ENCODE results near the gene ORMDL1. TPM values are rescaled to one million over a fixed set of nuclear protein-coding genes. Genes with fewer than 3 reads are reported as not detected.

ORMDL1 gene
- total RNA-seq, 4 donors from 2014 or later, result 39.2 to 190 (median 74.8) TPM

- Histone ChIP-seq H3K9me3 (no peaks in the 10 kb centered on the region), H3K27ac (no peak overlapping the region), H3K27me3 (no peaks in the 10 kb centered on the region), H3K4me1 (peaks cover 5% of the 10 kb centered on the region), H3K4me3 (no peak overlapping the region), H3K36me3 (peaks cover 28% of the 10 kb centered on the region)
- 83% methylated on average over 2 of the region's 2 CpGs for WGBS
- TF ChIP-seq EP300 (IDR thresholded peaks at IDR 0.05) (no peak), POLR2AphosphoS5 (IDR thresholded peaks at IDR 0.05) (no peak), POLR2A (IDR thresholded peaks at IDR 0.05) (no peak), CTCF (IDR thresholded peaks at IDR 0.05) (no peak)
- no peak for DNase-seq (ENCODE audit: low spot score in 2 of 2)
These were observed 27.7 kb downstream of the ORMDL1 start for GRCh38 chr2:189756311-189756952.

GRCh38 chr2:189751080-189751658 is 33.0 kb downstream of the ORMDL1 start:
- no peaks in the 10 kb centered on the region for H3K9me3 ChIP-seq
- H3K27ac ChIP-seq, result no peak overlapping the region
- H3K4me3 ChIP-seq, result no peak overlapping the region
- 84% methylated on average over 10 of the region's 10 CpGs for WGBS
- TF ChIP-seq CTCF (IDR thresholded peaks at IDR 0.05) (peak; percentile 24 to 37), POLR2AphosphoS5 (IDR thresholded peaks at IDR 0.05) (no peak), EP300 (IDR thresholded peaks at IDR 0.05) (no peak), POLR2A (IDR thresholded peaks at IDR 0.05) (no peak)
- H3K27me3 ChIP-seq, result no peaks in the 10 kb centered on the region
- DNase-seq (ENCODE audit: low spot score in 2 of 2), result no peak
- no peaks in the 10 kb centered on the region for H3K4me1 ChIP-seq
- H3K36me3 ChIP-seq, result peaks cover 49% of the 10 kb centered on the region

GRCh38 chr2:189729430-189729829 is 54.7 kb downstream of the ORMDL1 start:
- no peak for TF ChIP-seq POLR2A (IDR thresholded peaks at IDR 0.05)
- no peak for TF ChIP-seq EP300 (IDR thresholded peaks at IDR 0.05)
- no peak for TF ChIP-seq CTCF (IDR thresholded peaks at IDR 0.05)
- TF ChIP-seq POLR2AphosphoS5 (IDR thresholded peaks at IDR 0.05), result no peak
- 78% methylated on average over 3 of the region's 3 CpGs for WGBS
- Histone ChIP-seq H3K4me3 (no peak overlapping the region), H3K4me1 (no peaks in the 10 kb centered on the region), H3K27me3 (no peaks in the 10 kb centered on the region), H3K36me3 (peaks cover 7% of the 10 kb centered on the region), H3K27ac (no peak overlapping the region), H3K9me3 (no peaks in the 10 kb centered on the region)
- DNase-seq (ENCODE audit: low spot score in 2 of 2), result no peak

- no peak overlapping the region for H3K4me3 ChIP-seq
- no peak for TF ChIP-seq POLR2AphosphoS5 (IDR thresholded peaks at IDR 0.05)
- TF ChIP-seq POLR2A (IDR thresholded peaks at IDR 0.05), result no peak
- no peak for TF ChIP-seq CTCF (IDR thresholded peaks at IDR 0.05)
- TF ChIP-seq EP300 (IDR thresholded peaks at IDR 0.05), result no peak
- H3K4me1 ChIP-seq, result no peaks in the 10 kb centered on the region
- peaks cover 7% of the 10 kb centered on the region for H3K36me3 ChIP-seq
- H3K9me3 ChIP-seq, result no peaks in the 10 kb centered on the region
- DNase-seq (ENCODE audit: low spot score in 2 of 2), result no peak
- H3K27ac ChIP-seq, result no peak overlapping the region
- no peaks in the 10 kb centered on the region for H3K27me3 ChIP-seq
These were observed 57.3 kb downstream of the ORMDL1 start for GRCh38 chr2:189726849-189727248.

GRCh38 chr2:189726271-189726670 is 57.9 kb downstream of the ORMDL1 start:
- Histone ChIP-seq H3K4me3 (no peak overlapping the region), H3K9me3 (no peaks in the 10 kb centered on the region), H3K27ac (no peak overlapping the region), H3K27me3 (no peaks in the 10 kb centered on the region), H3K4me1 (no peaks in the 10 kb centered on the region), H3K36me3 (peaks cover 2% of the 10 kb centered on the region)
- WGBS, result 88% methylated on average over 1 of the region's 1 CpG
- TF ChIP-seq POLR2A (IDR thresholded peaks at IDR 0.05), result no peak
- no peak for TF ChIP-seq CTCF (IDR thresholded peaks at IDR 0.05)
- no peak for TF ChIP-seq POLR2AphosphoS5 (IDR thresholded peaks at IDR 0.05)
- no peak for TF ChIP-seq EP300 (IDR thresholded peaks at IDR 0.05)
- no peak for DNase-seq (ENCODE audit: low spot score in 2 of 2)

Data from suprapubic skin (tissue), 4 donors.